ENCODE results near the gene HHAT.

The HHAT gene

GRCh38 chr1:210706246-210706645 lies 377.5 kb downstream of the HHAT start:
- Histone ChIP-seq H3K27ac (no peak overlapping the region), H3K4me3 (no peak overlapping the region), H3K4me2 (peak overlapping the region in 3 of 11 experiments; percentile 16 to 65 (median 56); a peak in 4 of 22 replicates), H3K9ac (no peak overlapping the region), H3K9me3 (replicated peaks in 1 of 11) (no peaks in the 10 kb centered on the region), H3K36me3 (no peaks in the 10 kb centered on the region), H4K20me1 (no peaks in the 10 kb centered on the region; a peak in 1 of 22 replicates), H3K4me1 (peaks cover 0 to 11% (median 0%) of the 10 kb centered on the region in 10 experiments; a peak in 7 of 20 replicates), H3K27me3 (no peaks in the 10 kb centered on the region)
- no peak for TF ChIP-seq Cebpa-rat (IDR thresholded peaks at IDR 0.05)

- H3K4me3 ChIP-seq, result no peak overlapping the region
- no peaks in the 10 kb centered on the region for H3K27me3 ChIP-seq
- no peak overlapping the region for H3K27ac ChIP-seq
- H3K4me1 ChIP-seq, result peaks cover 0 to 11% (median 0%) of the 10 kb centered on the region in 10 experiments; a peak in 7 of 20 replicates
- H3K4me2 ChIP-seq, result no peak overlapping the region
- H3K9ac ChIP-seq, result no peak overlapping the region
- no peaks in the 10 kb centered on the region for H3K36me3 ChIP-seq
- H3K9me3 ChIP-seq (replicated peaks in 1 of 11), result no peaks in the 10 kb centered on the region
- no peaks in the 10 kb centered on the region; a peak in 1 of 22 replicates for H4K20me1 ChIP-seq
- no peak for TF ChIP-seq Cebpa-rat (IDR thresholded peaks at IDR 0.05)
Measured at GRCh38 chr1:210707300-210708240, 378.9 kb downstream of the HHAT start.

- no peaks in the 10 kb centered on the region for H3K27me3 ChIP-seq
- peaks cover 0 to 11% (median 0%) of the 10 kb centered on the region in 10 experiments; a peak in 7 of 20 replicates for H3K4me1 ChIP-seq
- H3K4me3 ChIP-seq, result no peak overlapping the region
- no peaks in the 10 kb centered on the region for H3K36me3 ChIP-seq
- no peaks in the 10 kb centered on the region; a peak in 1 of 22 replicates for H4K20me1 ChIP-seq
- no peak overlapping the region for H3K4me2 ChIP-seq
- H3K9me3 ChIP-seq (replicated peaks in 1 of 11), result no peaks in the 10 kb centered on the region
- no peak overlapping the region for H3K27ac ChIP-seq
- H3K9ac ChIP-seq, result no peak overlapping the region
- TF ChIP-seq Cebpa-rat (IDR thresholded peaks at IDR 0.05), result 0 out of 22 replicates have a peak, but pooled peaks of 1 of the 11 experiments have one; percentile 35
Measured at GRCh38 chr1:210709701-210710100, 381.0 kb downstream of the HHAT start.

GRCh38 chr1:210711825-210712612 lies 383.3 kb downstream of the HHAT start:
- Histone ChIP-seq H3K36me3 (no peaks in the 10 kb centered on the region), H3K4me3 (no peak overlapping the region), H3K27ac (no peak overlapping the region), H3K4me1 (no peaks in the 10 kb centered on the region; a peak in 1 of 20 replicates), H3K9ac (no peak overlapping the region), H3K9me3 (replicated peaks in 1 of 11) (no peaks in the 10 kb centered on the region), H3K4me2 (no peak overlapping the region), H4K20me1 (no peaks in the 10 kb centered on the region), H3K27me3 (no peaks in the 10 kb centered on the region)
- no peak for TF ChIP-seq Cebpa-rat (IDR thresholded peaks at IDR 0.05)

GRCh38 chr1:210715072-210715471 lies 386.4 kb downstream of the HHAT start:
- H4K20me1 ChIP-seq, result no peaks in the 10 kb centered on the region
- H3K4me2 ChIP-seq, result no peak overlapping the region
- no peak overlapping the region for H3K27ac ChIP-seq
- H3K27me3 ChIP-seq, result no peaks in the 10 kb centered on the region
- no peaks in the 10 kb centered on the region for H3K9me3 ChIP-seq (replicated peaks in 1 of 11)
- no peak for TF ChIP-seq Cebpa-rat (IDR thresholded peaks at IDR 0.05)
- no peaks in the 10 kb centered on the region for H3K36me3 ChIP-seq
- H3K4me3 ChIP-seq, result no peak overlapping the region
- H3K9ac ChIP-seq, result no peak overlapping the region
- H3K4me1 ChIP-seq, result no peaks in the 10 kb centered on the region

GRCh38 chr1:210722410-210723081 lies 393.8 kb downstream of the HHAT start:
- no peaks in the 10 kb centered on the region for H3K27me3 ChIP-seq
- H3K9me3 ChIP-seq (replicated peaks in 1 of 11), result no peaks in the 10 kb centered on the region
- peaks cover 0 to 3% (median under 1%) of the 10 kb centered on the region in 10 experiments; a peak in 6 of 20 replicates for H3K4me1 ChIP-seq
- no peak overlapping the region for H3K4me2 ChIP-seq
- H3K36me3 ChIP-seq, result no peaks in the 10 kb centered on the region
- no peak overlapping the region for H3K9ac ChIP-seq
- H3K27ac ChIP-seq, result no peak overlapping the region
- no peak overlapping the region for H3K4me3 ChIP-seq
- H4K20me1 ChIP-seq, result no peaks in the 10 kb centered on the region; a peak in 1 of 22 replicates
- TF ChIP-seq Cebpa-rat (IDR thresholded peaks at IDR 0.05), result no peak

- no peaks in the 10 kb centered on the region; a peak in 1 of 22 replicates for H4K20me1 ChIP-seq
- no peak for TF ChIP-seq Cebpa-rat (IDR thresholded peaks at IDR 0.05)
Measured at GRCh38 chr1:210723646-210724045, 394.9 kb downstream of the HHAT start.

GRCh38 chr1:210724768-210725167 lies 396.1 kb downstream of the HHAT start:
- Histone ChIP-seq H3K36me3 (no peaks in the 10 kb centered on the region), H3K4me1 (peaks cover 0 to 10% (median 5%) of the 10 kb centered on the region in 10 experiments; a peak in 8 of 20 replicates), H3K27ac (no peak overlapping the region), H3K4me3 (no peak overlapping the region), H3K27me3 (no peaks in the 10 kb centered on the region), H3K4me2 (no peak overlapping the region), H4K20me1 (no peaks in the 10 kb centered on the region; a peak in 1 of 22 replicates), H3K9ac (no peak overlapping the region), H3K9me3 (replicated peaks in 1 of 11) (no peaks in the 10 kb centered on the region)
- TF ChIP-seq Cebpa-rat (IDR thresholded peaks at IDR 0.05), result no peak

More at GRCh38 chr1:210723646-210724045, 394.9 kb downstream of the HHAT start:
- peaks cover 0 to 10% (median 5%) of the 10 kb centered on the region in 10 experiments; a peak in 8 of 20 replicates for H3K4me1 ChIP-seq
- no peak overlapping the region for H3K9ac ChIP-seq
- no peaks in the 10 kb centered on the region for H3K36me3 ChIP-seq
- H3K4me2 ChIP-seq, result no peak overlapping the region
- H3K4me3 ChIP-seq, result no peak overlapping the region
- no peaks in the 10 kb centered on the region for H3K9me3 ChIP-seq (replicated peaks in 1 of 11)
- H3K27ac ChIP-seq, result no peak overlapping the region
- no peaks in the 10 kb centered on the region for H3K27me3 ChIP-seq

All from BLaER1 treated with 17β-estradiol and CSF1 and Interleukin-3, amounts not matched to agents 10 nM and 100 nM (cell line).